Hepatocyte (in vitro differentiated cells): ENCODE results near the gene IL13RA1.

Source experiments
- EZH2phosphoT487 ChIP-seq: fragments of 200-600 bp; sonication (generic); IDR thresholded peaks from one replicate; pipeline ENCODE4 v1.6.1; 2018; ENCODE audit warnings: antibody characterized with exemption, mild to moderate bottlenecking, low read depth, moderate library complexity; ENCODE audit not compliant: unreplicated experiment, severe bottlenecking
- TF ChIP-seq, protein P1 (sequence below): fragments of 200-600 bp; sonication (generic); IDR thresholded peaks from 2 replicates; pipeline ENCODE4 v1.5.1; 2016; ENCODE audit warnings: antibody characterized with exemption, mild to moderate bottlenecking; ENCODE audit not compliant: poor library complexity

DNA sequence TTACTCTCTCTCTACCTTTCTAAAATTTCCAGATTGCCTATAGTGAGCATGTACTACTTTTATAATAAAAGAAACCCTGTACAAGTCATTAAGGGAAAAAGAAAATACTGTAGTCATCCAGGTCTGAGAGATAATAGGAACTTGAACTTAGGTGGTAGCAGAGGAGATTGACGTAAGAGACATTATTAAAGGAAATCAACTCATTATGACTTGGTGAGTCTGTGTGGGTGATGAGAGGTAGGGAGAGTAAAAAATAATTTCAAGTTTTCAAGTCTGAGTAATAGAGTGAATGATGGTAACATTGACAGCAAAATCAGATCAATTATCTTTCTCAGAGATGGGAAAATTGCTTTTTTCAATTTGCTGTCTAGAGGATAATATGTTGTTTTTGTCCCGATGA lies 52.2 kb downstream of the IL13RA1 start:
- TF ChIP-seq, protein P1, sequence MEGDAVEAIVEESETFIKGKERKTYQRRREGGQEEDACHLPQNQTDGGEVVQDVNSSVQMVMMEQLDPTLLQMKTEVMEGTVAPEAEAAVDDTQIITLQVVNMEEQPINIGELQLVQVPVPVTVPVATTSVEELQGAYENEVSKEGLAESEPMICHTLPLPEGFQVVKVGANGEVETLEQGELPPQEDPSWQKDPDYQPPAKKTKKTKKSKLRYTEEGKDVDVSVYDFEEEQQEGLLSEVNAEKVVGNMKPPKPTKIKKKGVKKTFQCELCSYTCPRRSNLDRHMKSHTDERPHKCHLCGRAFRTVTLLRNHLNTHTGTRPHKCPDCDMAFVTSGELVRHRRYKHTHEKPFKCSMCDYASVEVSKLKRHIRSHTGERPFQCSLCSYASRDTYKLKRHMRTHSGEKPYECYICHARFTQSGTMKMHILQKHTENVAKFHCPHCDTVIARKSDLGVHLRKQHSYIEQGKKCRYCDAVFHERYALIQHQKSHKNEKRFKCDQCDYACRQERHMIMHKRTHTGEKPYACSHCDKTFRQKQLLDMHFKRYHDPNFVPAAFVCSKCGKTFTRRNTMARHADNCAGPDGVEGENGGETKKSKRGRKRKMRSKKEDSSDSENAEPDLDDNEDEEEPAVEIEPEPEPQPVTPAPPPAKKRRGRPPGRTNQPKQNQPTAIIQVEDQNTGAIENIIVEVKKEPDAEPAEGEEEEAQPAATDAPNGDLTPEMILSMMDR: no peak
- no peak for TF ChIP-seq EZH2phosphoT487
